Skeletal muscle satellite cell (primary cell): ENCODE results near the gene C12orf60.

Experiments
- H3K27me3 ChIP-seq: 2 replicates; pipeline ENCODE4 v1.7.0; 2013; ENCODE audit warnings: low read length; ENCODE audit not compliant: control insufficient read depth, insufficient read depth
- H3K36me3 ChIP-seq: 2 replicates; pipeline ENCODE4 v1.7.0; 2013; ENCODE audit warnings: mild to moderate bottlenecking, control low read depth, low read length; ENCODE audit not compliant: insufficient read depth
- H3K4me1 ChIP-seq: 2 replicates; pipeline ENCODE4 v1.7.0; 2013; ENCODE audit warnings: low read length; ENCODE audit not compliant: control insufficient read depth, insufficient read depth
- H3K4me2 ChIP-seq: 2 replicates; pipeline ENCODE4 v1.7.0; 2013; ENCODE audit warnings: mild to moderate bottlenecking, low read length
- H3K4me3 ChIP-seq: 2 replicates; pipeline ENCODE4 v1.7.0; 2013; ENCODE audit warnings: low read length
- H3K9ac ChIP-seq: 2 replicates; pipeline ENCODE4 v1.7.0; 2013; ENCODE audit warnings: mild to moderate bottlenecking, low read depth, low read length, moderate library complexity
- H3K9me3 ChIP-seq: replicated peaks from 2 replicates; pipeline ENCODE4 v1.7.0; 2013; ENCODE audit warnings: mild to moderate bottlenecking, control low read depth, low read length

C12orf60 gene

DNA sequence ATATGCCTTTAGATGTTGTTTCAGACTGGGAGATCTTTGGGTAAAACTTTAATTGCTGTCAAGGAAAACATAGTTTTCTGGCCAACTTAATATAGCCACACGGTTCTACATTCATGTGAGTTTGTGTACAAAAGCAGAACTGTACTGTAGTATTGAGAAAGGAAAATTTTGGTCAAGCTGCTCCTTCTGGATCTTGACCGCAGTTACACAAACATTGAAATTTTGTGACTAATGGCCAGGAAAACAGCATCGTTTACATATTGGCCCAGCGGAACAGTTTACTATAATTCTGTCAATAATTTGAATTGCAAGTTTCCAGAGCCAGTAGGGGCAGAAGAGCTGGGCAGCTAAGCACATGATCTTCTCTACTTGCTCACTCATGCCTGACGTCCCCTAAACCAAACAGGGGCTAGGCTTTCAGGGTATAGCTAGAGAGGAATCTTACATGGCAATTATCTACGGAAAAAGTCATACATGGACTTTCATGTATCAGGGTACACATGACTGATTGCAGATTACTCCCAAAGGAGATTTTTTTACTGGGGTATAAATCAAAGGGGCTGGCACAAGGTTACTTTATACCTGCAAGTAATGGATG, 51.2 kb downstream of the C12orf60 start:
- no peak overlapping the region for H3K4me2 ChIP-seq
- no peaks in the 10 kb centered on the region for H3K27me3 ChIP-seq
- peaks cover 12% of the 10 kb centered on the region for H3K4me1 ChIP-seq
- no peaks in the 10 kb centered on the region for H3K9me3 ChIP-seq
- H3K9ac ChIP-seq, result no peak overlapping the region
- no peaks in the 10 kb centered on the region for H3K36me3 ChIP-seq
- H3K4me3 ChIP-seq, result no peak overlapping the region

DNA sequence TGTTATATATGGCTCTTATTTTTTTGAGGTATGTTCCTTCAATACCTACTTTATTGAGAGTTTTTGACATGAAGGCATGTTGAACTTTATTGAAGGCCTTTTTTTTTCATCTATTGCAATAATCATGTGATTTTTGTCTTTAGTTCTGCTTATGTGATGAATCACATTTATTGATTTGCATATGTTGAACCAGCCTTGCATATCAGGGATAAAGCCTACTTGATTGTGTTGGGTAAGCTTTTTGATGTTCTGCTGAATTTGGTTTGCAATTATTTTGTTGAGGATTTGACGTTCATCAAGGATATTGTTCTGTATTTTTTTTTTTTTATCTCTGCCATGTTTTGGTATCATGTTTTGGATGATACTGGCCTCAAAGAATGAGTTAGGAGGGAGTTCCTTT, 55.0 kb downstream of the C12orf60 start:
- Histone ChIP-seq H3K4me2 (no peak overlapping the region), H3K36me3 (no peaks in the 10 kb centered on the region)

DNA sequence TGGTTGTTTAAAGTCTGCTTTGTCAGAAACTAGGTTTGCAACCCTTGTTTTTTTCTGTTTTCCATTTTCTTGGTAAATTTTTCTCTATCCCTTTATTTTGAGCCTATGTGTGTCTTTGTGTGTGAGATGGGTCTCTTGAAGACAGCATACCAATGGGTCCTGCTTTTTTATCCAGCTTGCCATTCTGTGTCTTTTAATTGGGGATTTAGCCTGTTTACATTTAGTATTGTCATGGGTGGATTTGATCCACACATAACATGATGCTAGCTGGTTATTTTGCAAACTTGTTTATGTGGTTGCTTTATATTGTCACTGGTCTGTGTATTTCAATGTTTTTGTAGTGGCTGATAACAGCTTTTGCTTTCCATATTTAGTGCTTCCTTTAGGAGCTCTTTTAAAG, 57.0 kb downstream of the C12orf60 start:
- Histone ChIP-seq H3K4me3 (no peak overlapping the region), H3K9me3 (peaks cover 4% of the 10 kb centered on the region), H3K27me3 (no peaks in the 10 kb centered on the region), H3K4me1 (no peaks in the 10 kb centered on the region), H3K4me2 (no peak overlapping the region), H3K9ac (no peak overlapping the region), H3K36me3 (no peaks in the 10 kb centered on the region)

More for the DNA sequence above, 55.0 kb downstream of the C12orf60 start:
- Histone ChIP-seq H3K9me3 (peaks cover 4% of the 10 kb centered on the region), H3K27me3 (no peaks in the 10 kb centered on the region), H3K4me3 (no peak overlapping the region), H3K4me1 (peaks cover 12% of the 10 kb centered on the region), H3K9ac (no peak overlapping the region)

DNA sequence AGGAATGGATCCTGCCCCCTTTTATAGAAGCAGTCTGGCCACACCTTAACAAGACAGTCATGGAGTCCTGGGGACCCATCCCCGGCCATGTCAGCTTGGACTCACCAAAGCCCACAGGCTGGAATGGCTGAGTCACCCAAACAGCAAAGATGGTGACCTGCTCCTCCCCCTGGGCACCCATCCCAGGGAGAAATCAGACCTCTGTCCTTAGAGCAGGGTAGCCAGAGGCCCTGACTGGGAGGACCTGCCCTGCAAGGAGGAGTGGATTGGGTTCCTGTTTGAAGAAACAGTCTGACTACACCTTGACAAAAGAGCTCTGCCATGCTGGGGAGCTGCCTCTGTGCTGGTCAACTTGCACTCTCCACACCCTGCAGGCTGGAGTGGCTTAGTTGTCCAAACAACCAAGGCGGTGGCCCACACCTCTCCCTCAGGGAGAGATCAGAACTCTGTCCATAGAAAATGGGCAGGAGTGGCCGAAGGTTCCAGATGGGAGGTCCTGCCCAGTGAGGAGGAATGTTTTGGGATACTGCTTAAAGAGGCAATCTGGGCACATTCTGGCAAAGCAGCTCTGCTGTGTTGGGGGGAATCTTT, 65.5 kb downstream of the C12orf60 start:
- H3K4me2 ChIP-seq, result no peak overlapping the region
- H3K36me3 ChIP-seq, result no peaks in the 10 kb centered on the region
- no peak overlapping the region for H3K4me3 ChIP-seq
- H3K9me3 ChIP-seq, result no peaks in the 10 kb centered on the region
- no peaks in the 10 kb centered on the region for H3K27me3 ChIP-seq
- no peaks in the 10 kb centered on the region for H3K4me1 ChIP-seq
- H3K9ac ChIP-seq, result no peak overlapping the region

DNA sequence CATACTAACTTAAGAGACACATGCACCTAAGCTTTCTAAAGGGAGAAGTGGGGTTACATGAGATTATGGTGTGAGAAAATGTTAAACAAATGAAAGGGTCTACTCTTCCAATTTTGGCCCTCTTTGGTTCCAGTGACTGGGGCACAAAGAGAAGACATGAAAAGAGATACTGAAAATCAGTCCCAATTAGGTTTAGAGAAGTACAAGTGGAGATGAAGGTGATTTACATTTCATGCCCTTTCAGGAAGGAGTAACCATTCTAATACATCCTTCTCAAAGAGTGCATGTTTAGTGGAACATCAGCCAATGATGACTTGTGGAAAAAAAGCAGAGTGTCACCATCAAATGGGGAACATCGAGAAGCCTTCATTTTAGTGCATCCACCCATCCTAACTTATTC, 67.8 kb downstream of the C12orf60 start:
- Histone ChIP-seq H3K9me3 (no peaks in the 10 kb centered on the region), H3K4me2 (no peak overlapping the region), H3K9ac (no peak overlapping the region), H3K27me3 (no peaks in the 10 kb centered on the region), H3K36me3 (no peaks in the 10 kb centered on the region), H3K4me1 (peaks cover 5% of the 10 kb centered on the region), H3K4me3 (no peak overlapping the region)

DNA sequence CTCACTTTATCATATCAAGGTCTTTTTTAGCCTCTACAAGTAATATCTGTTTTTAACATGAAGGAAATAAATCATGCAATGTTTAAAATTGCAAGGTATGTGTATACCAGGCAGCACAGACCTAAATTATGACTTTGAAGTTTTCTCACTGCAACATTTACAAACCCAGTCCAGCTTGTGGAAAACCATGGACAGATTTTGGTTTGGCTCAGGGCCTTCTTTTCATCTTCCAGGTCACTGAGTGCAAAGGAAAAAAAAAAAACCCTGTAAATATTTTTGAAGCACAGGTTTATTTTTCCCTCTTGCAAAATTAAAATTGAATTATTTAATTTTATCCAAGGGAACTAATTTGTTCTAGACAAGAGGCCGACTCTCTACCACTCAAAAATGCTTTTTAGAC, 68.4 kb downstream of the C12orf60 start:
- peaks cover 5% of the 10 kb centered on the region for H3K4me1 ChIP-seq
- H3K9ac ChIP-seq, result no peak overlapping the region
- H3K36me3 ChIP-seq, result no peaks in the 10 kb centered on the region
- no peaks in the 10 kb centered on the region for H3K27me3 ChIP-seq
- H3K9me3 ChIP-seq, result no peaks in the 10 kb centered on the region
- H3K4me2 ChIP-seq, result no peak overlapping the region
- no peak overlapping the region for H3K4me3 ChIP-seq

DNA sequence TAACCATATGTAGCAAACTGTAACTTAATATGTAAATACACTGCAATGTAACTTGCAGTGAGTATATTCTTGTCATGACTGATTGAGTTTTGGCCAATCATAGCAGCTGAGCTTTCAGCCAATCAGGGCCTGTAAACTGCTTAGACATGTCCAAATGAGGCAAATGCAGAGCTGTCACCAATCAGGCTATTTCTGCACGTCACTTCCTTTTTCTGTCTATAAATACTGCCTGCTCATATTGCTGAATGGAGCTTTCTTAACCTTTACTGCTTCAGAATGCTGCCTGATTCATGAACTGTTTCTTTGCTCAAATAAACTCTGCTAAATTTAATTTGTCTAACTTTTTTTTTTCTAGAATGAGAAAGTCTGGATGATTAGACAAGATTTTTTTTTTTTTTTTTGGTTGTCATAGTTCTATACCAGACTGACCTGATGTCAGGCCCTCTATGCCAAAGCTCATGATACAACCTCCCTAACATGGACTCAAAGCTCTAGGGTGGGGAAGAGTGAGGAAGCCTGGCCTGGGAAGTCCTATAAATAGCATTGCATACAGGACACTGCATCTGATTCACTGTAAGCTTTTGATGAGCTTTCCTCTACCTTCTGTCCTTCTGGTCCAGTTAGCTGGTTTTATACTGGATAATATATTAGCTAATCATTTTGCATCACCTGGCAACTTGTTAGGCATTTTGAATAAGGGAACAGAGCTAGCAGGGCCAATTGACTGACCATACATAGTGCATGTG, 70.1 kb downstream of the C12orf60 start:
- Histone ChIP-seq H3K9ac (no peak overlapping the region), H3K9me3 (no peaks in the 10 kb centered on the region), H3K27me3 (no peaks in the 10 kb centered on the region), H3K4me1 (peaks cover 5% of the 10 kb centered on the region), H3K36me3 (no peaks in the 10 kb centered on the region), H3K4me2 (no peak overlapping the region), H3K4me3 (no peak overlapping the region)
